HCEC 1CT (cell line): ENCODE measurements around the gene DRG2.

Experiments used
- DNase-seq: peaks from one replicate; pipeline ENCODE4 v3.0.0-alpha.2; 2017

The DRG2 gene

DNA sequence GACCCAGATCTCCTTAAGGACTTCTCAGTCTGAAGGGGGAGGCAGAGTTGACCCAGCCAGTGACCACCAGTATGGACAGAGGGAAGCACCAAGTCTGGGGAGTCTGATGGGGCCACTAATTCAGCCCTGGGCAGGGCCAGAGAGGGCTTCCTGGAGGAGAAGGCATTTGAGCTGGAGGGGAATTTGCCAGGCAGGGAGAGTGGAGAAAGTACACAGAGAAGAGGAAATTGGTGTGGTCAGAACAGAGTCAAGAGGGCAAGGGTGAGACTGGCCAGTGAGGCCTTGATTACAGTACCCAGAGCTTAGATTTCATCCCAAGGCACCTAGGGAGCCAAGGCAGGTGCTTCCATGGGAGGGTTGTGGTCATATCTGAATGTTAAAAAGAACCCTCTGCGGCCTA, 57.1 kb downstream of the DRG2 start:
- no peak for DNase-seq

DNA sequence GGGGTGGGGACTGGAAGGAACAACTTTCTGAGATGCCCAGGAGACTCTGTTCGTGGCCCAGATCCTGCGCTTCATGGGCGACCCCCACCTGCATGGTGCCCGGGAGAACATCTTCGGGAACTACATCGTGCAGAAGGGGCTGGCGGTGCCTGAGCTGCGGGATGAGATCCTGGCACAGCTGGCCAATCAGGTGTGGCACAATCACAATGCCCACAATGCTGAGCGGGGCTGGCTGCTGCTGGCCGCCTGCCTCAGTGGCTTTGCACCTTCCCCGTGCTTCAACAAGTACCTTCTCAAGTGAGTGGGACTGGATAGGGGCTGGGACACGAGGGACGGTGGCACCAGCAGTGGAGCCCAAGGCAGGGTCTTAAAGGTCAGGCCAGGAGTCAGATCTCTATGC, 58.1 kb downstream of the DRG2 start:
- no peak for DNase-seq

DNA sequence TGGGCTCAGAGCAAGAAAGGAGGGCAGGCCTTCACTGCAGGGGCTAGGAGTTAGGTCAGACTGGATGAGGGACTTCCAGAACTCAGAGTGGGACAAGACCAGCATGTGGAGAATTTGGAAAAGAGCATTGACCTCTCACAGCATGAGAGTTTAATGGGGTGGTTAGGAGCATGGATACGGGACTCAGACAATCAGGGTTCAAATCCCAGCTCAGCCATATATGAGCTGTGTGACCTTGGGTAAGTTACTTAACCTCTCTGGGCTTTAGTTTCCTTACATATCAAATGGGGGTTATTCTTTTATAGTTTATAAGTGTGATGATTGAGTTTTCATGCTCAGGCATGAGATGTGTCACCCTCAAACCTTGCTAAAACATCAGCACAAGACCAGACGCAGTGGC, 58.5 kb downstream of the DRG2 start:
- no peak for DNase-seq

DNA sequence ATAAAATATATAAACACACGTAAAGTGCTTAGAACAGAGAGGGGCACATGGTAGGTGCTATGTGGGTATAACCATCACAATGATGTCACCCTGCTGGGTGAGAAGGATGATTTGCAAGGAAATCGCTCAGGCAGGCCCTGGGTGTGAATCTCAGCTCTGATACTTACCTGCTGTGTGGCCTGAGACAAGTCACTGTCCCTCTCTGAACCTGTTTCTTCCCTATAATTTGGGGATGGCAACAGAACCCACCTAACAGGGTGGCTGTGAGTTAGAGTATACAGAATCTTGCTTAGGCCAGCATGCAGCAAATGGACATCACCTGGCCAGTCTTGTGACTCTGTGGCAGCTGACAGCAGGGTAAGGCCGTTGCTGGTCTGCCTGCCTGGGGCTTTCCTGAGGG, 59.2 kb downstream of the DRG2 start:
- DNase-seq = no peak

DNA sequence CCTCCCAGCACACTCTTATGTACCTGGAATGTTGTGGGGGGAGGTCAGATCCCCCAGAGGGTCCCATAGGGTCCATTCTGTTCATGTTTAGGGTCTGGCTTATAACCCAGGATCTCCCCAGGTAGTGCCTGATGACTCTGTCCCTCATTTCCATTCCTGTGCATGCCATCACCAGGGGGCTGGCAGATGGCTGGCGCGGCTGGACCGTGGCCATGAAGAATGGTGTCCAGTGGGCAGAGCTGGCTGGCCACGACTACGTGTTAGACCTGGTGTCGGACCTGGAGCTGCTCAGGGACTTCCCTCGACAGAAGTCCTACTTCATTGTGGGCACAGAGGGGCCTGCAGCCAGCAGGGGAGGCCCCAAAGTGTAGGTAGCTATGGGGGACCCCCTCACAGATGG, 60.8 kb downstream of the DRG2 start:
- DNase-seq = no peak

DNA sequence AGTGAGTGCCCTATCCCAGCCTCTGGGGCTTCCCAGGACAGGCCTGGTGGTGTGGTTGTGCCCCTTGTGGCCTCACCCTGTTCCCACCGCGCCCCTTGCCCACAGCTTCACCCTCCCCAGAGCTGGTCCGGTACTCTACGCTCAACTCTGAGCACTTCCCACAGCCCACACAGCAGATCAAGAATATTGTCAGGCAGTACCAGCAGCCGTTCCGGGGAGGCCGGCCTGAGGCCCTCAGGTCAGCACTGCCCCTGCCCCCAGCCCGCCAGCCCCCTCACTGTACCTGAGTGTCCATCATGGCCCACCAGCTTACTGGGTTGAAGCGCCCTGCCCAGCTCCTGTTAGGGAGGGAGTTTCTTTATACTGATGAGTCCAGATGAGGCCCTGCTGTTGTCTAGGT, 63.5 kb downstream of the DRG2 start:
- no peak for DNase-seq

DNA sequence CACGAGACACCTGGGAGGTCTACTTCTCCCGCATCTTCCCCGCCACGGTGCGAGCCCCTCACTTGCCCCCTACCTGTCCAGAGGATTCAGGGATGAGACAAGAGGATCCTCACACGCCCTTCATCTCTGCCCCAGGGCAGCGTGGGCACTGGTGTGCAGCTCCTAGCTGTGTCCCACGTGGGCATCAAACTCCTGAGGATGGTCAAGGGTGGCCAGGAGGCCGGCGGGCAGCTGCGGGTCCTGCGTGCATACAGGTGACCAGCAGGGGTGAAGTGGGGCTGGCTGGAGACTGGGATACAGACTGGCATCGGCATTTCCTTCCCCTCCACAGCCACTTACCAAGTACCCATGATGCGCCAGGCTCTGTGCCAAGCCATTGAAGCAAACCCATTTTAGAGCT, 67.4 kb downstream of the DRG2 start:
- no peak for DNase-seq

DNA sequence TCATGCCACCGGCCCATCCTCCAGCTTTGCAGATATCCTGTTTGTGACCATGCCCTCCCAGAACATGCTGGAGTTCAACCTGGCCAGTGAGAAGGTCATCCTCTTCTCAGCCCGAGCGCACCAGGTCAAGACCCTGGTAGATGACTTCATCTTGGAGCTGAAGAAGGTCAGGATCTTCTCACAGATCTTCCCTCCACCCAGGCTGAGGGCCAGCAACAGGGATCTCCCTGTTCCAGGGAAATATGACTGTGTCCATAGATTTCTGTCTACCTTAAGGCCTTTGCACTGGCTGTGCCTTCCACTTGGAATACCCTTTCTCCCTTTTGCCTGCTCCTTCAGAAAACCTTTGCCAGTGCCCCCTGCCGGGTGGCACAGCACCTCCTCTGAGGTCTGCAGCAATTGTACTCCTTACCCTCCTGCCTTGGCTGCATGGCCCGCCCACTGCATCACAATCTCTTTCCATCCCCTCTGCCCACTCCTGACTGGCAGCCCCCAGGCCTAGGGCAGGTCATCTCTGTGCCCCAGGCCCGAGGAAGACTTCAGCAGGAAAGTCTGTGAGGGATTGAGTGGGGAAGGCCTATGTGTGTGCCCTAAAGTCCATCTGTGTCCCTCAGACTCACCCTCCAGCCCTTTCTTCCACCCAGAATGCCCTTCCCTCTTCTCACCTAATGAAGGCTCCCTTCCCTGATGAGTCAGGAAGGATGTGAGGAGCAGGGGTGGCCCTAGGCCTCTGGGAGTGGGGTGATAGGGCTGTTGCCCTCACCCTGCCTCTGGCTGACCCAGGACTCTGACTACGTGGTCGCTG, 68.6 kb downstream of the DRG2 start:
- DNase-seq = peak; percentile 32

DNA sequence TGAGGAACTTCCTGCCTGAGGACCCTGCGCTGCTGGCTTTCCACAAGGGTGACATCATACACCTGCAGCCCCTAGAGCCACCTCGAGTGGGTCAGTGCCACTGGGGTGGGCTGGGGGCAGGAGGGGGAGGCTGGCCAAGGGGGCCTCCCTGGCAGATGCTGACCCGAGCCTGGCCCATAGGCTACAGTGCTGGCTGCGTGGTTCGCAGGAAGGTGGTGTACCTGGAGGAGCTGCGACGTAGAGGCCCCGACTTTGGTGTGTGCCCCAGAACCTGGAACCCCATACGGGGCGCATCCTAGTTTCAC, 69.2 kb downstream of the DRG2 start:
- no peak for DNase-seq
